GM12878 (cell line): ENCODE results near the gene GNAL. TPM values are rescaled to one million over a fixed set of nuclear protein-coding genes. Genes with fewer than 3 reads are reported as not detected.

Source experiments
- ATAC-seq: fragments of 200-7000 bp; cut with Tn5 transposase; 3 replicates; pipeline ENCODE4 v1.9.1; 2020; ENCODE audit warnings: mild to moderate bottlenecking, moderate library complexity
- BruUV-seq: library from RNA; stranded (reverse); fragments of 400-500 nt; replicated peaks from 2 replicates; lab custom pipeline; 2021; lab: Mats Ljungman, UMichigan
- CTCF ChIA-PET: fragments of 300-600 bp; sonication (Branson Sonifier 250); formaldehyde crosslinking; extraction: SDS; loops from one replicate; lab custom pipeline; 2021; ENCODE audit warnings: inconsistent platforms; lab: Yijun Ruan, JAX
- POLR2A ChIA-PET: fragments of 350-600 bp; formaldehyde crosslinking; extraction: SDS; loops from one replicate; lab custom pipeline; 2021; ENCODE audit warnings: inconsistent platforms; lab: Charles Lee
- RAD21 ChIA-PET: fragments of 300-600 bp; sonication (Branson Sonifier 250); formaldehyde crosslinking; loops from one replicate; lab custom pipeline; 2023; ENCODE audit warnings: antibody characterized with exemption; ENCODE audit not compliant: unreplicated experiment; lab: Charles Lee
- SMC1A ChIA-PET: fragments of 300-600 bp; sonication (Branson Sonifier 250); formaldehyde crosslinking; loops from one replicate; lab custom pipeline; 2023; ENCODE audit not compliant: unreplicated experiment, uncharacterized antibody; lab: Charles Lee
- DNase-seq: peaks from one replicate; pipeline ENCODE4 v3.0.0-alpha.2; 2011; ENCODE audit warnings: low read depth, low spot score
- FAIRE-seq: peaks from 3 replicates; lab custom pipeline; 2011; peaks lifted over from hg19 to GRCh38; lab: Jason Lieb, UNC
- H2AFZ ChIP-seq: 2 replicates; pipeline ENCODE4 v1.6.0; 2011; ENCODE audit warnings: low read depth, low read length, control low read depth; ENCODE audit not compliant: control insufficient read depth
- H3K27ac ChIP-seq: 2 replicates; pipeline ENCODE4 v1.5.1; 2011; ENCODE audit warnings: control low read depth; ENCODE audit not compliant: control insufficient read depth, insufficient read depth
- H3K27me3 ChIP-seq, 2 experiments: replicated peaks in 1 of 2; 2 replicates each; pipeline versions ENCODE4 v1.6.0 to v1.6.1; 2011; ENCODE audit warnings: low read length in 1 of 2; ENCODE audit not compliant: control insufficient read depth in 2 of 2, insufficient read depth in 2 of 2
- H3K36me3 ChIP-seq, 2 experiments: 2 replicates each; pipeline ENCODE4 v1.5.1; 2011; ENCODE audit warnings: low read length in 1 of 2; ENCODE audit not compliant: control insufficient read depth in 2 of 2, insufficient read depth in 2 of 2
- H3K4me1 ChIP-seq: 2 replicates; pipeline ENCODE4 v1.6.1; 2011; ENCODE audit warnings: mild to moderate bottlenecking, low read length, moderate library complexity, mixed read lengths; ENCODE audit not compliant: control insufficient read depth, insufficient read depth
- H3K4me2 ChIP-seq: 2 replicates; pipeline ENCODE4 v1.6.0; 2011; ENCODE audit warnings: control low read depth; ENCODE audit not compliant: control insufficient read depth, insufficient read depth
- H3K4me3 ChIP-seq: fragments of 200-600 bp; sonication (generic); 2 replicates; pipeline ENCODE4 v1.5.1; 2016
- H3K79me2 ChIP-seq: 2 replicates; pipeline ENCODE4 v1.6.0; 2011; ENCODE audit warnings: low read length; ENCODE audit not compliant: control insufficient read depth, insufficient read depth
- H3K9ac ChIP-seq: 2 replicates; pipeline ENCODE4 v1.8.0; 2011; ENCODE audit warnings: low read length, control low read depth, mixed read lengths; ENCODE audit not compliant: control insufficient read depth, insufficient read depth
- H3K9me3 ChIP-seq: replicated peaks from 3 replicates; pipeline ENCODE4 v1.5.1; 2011; ENCODE audit warnings: mild to moderate bottlenecking, low read length; ENCODE audit not compliant: control insufficient read depth, insufficient read depth
- H4K20me1 ChIP-seq: 2 replicates; pipeline ENCODE4 v1.6.0; 2011; ENCODE audit not compliant: control insufficient read depth, insufficient read depth
- BCL11A ChIP-seq: IDR thresholded peaks from 2 replicates; pipeline ENCODE4 v1.6.1; 2011; ENCODE audit warnings: low read depth, low read length
- BCL3 ChIP-seq: IDR thresholded peaks from 2 replicates; pipeline ENCODE4 v1.6.1; 2011; ENCODE audit warnings: borderline replicate concordance, low read depth, mild to moderate bottlenecking, moderate library complexity, low read length; ENCODE audit not compliant: insufficient read depth, poor library complexity, severe bottlenecking
- BHLHE40 ChIP-seq, 2 experiments: fragments of 450-650 bp in 1 of 2; IDR thresholded peaks; 2 replicates each; pipeline ENCODE4 v1.6.1; 2011 to 2017; ENCODE audit warnings: low read depth in 2 of 2, borderline replicate concordance in 1 of 2, improper control_type of control experiment in 1 of 2, low read length in 1 of 2, mild to moderate bottlenecking in 1 of 2
- CEBPB ChIP-seq, 2 experiments: fragments of 150-350 bp in 1 of 2; IDR thresholded peaks; 2 replicates each; pipeline ENCODE4 v1.6.1; 2012 to 2014; ENCODE audit warnings: low read depth in 2 of 2, low read length in 2 of 2, borderline replicate concordance in 1 of 2, inconsistent platforms in 1 of 2
- CHD4 ChIP-seq: fragments of 200-600 bp; sonication (generic); IDR thresholded peaks from 2 replicates; pipeline ENCODE4 v1.6.1; 2016; ENCODE audit warnings: mild to moderate bottlenecking
- MAX ChIP-seq: IDR thresholded peaks from 2 replicates; pipeline ENCODE4 v1.6.1; 2012; ENCODE audit warnings: low read depth, low read length, improper control_type of control experiment
- MYB ChIP-seq: fragments of 150-350 bp; IDR thresholded peaks from 2 replicates; pipeline ENCODE4 v1.6.1; 2014; ENCODE audit warnings: mild to moderate bottlenecking, low read depth, low read length, borderline replicate concordance
- NFYB ChIP-seq: IDR thresholded peaks from 2 replicates; pipeline ENCODE4 v1.6.1; 2011; ENCODE audit warnings: low read depth, mild to moderate bottlenecking, low read length, improper control_type of control experiment, moderate library complexity; ENCODE audit not compliant: insufficient read depth
- NR2C1 ChIP-seq: fragments of 450-650 bp; IDR thresholded peaks from 2 replicates; pipeline ENCODE4 v1.6.1; 2017; ENCODE audit warnings: antibody characterized with exemption, mild to moderate bottlenecking, moderate library complexity
- POLR2A ChIP-seq: IDR thresholded peaks from 2 replicates; pipeline ENCODE4 v1.6.1; 2011; ENCODE audit warnings: low read depth, mild to moderate bottlenecking, low read length
- PRDM15 ChIP-seq: fragments of 450-650 bp; formaldehyde crosslinking; IDR thresholded peaks from 2 replicates; pipeline ENCODE4 v1.4.0; 2020; ENCODE audit warnings: mild to moderate bottlenecking, moderate library complexity
- RELB ChIP-seq: fragments of 450-650 bp; IDR thresholded peaks from 2 replicates; pipeline ENCODE4 v1.6.1; 2017; ENCODE audit warnings: low read depth, mild to moderate bottlenecking, moderate library complexity
- SMAD5 ChIP-seq: IDR thresholded peaks from 2 replicates; pipeline ENCODE4 v1.6.1; 2016; ENCODE audit warnings: antibody characterized with exemption, low read depth
- STAT3 ChIP-seq: IDR thresholded peaks from 2 replicates; pipeline ENCODE4 v1.6.1; 2011; ENCODE audit warnings: low read depth, low read length, improper control_type of control experiment
- WGBS: methylation state at CpG from one replicate; pipeline ENCODE4 v1.1.6; 2016; ENCODE audit warnings: low lambda C conversion rate; ENCODE audit not compliant: insufficient replicate concordance, insufficient coverage; ENCODE audit errors: missing lambda C conversion rate; 5-methylcytosine and 5-hydroxymethylcytosine counted together
- in situ Hi-C: fragments of 300-500 bp; cut with MboI; formaldehyde crosslinking; loops from 9 replicates; pipeline ENCODE4 v1.14.3; 2018; ENCODE audit warnings: mixed read lengths
- intact Hi-C: fragments of 100-400 bp; cut with micrococcal nuclease; formaldehyde crosslinking; loops from one replicate; pipeline ENCODE4 v1.14.2; 2022; ENCODE audit not compliant: unreplicated experiment
- polyA plus RNA-seq, 11 experiments: library from polyadenylated mRNA; depleted of rRNA in 4 of 11; unstranded in 6 of 11; stranded (reverse) in 5 of 11; fragments of >200 nt; fragmentation: Nextera tagmentation in 4 of 11; fragmentation: Illumina TruSeq in 1 of 11; extraction: Ambion mirVana in 4 of 11; extraction: Trizol in 1 of 11; gene quantifications; 1 replicate in 1 of 11; 2 replicates in 10 of 11; pipeline versions ENCODE4 v1.2.1 to v1.2.3, GENCODE V29; 2011 to 2016; ENCODE audit warnings: inconsistent platforms in 2 of 11, missing spikeins in 2 of 11, low read depth in 1 of 11
- total RNA-seq, 4 experiments: library from RNA; depleted of rRNA in 3 of 4; stranded (reverse); fragments of >200 nt in 3 of 4; fragmentation: Illumina TruSeq in 1 of 4; extraction: Trizol in 1 of 4; gene quantifications; 2 replicates each; pipeline versions ENCODE4 v1.2.1 to v1.2.3, GENCODE V29; 2013 to 2021

GNAL gene
- total and polyA plus RNA-seq, 10 of the 15 experiments (the other 5 are each of a cell fraction or from before 2014, with no cell fraction given), result 0.02 to 0.39 (median 0.05) TPM; not detected in 5

- TF ChIP-seq CEBPB (IDR thresholded peaks at IDR 0.05; ENCODE audit: borderline replicate concordance in 1 of 2, low read depth in 2 of 2, low read length in 2 of 2) (no peak), RELB (no peak), STAT3 (no peak)
These were observed 44.0 kb downstream of the GNAL start (continued) for GRCh38 chr18:11733031-11733430.

- POLR2A ChIA-PET, result no interaction called here
- SMC1A ChIA-PET, result no interaction called here
- H3K4me1 ChIP-seq, result no peaks in the 10 kb centered on the region
- RAD21 ChIA-PET, result interaction anchor here (0.5 kb wide), 1 partner anchor 176 kb away, joined by 3 read pairs; no protein-coding TSS in a partner anchor
- no peak overlapping the region for H3K4me3 ChIP-seq
- no peak overlapping the region for H3K4me2 ChIP-seq
- in situ Hi-C loops (no loop called here), intact Hi-C loops (no loop called here)
- no peaks in the 10 kb centered on the region for H3K79me2 ChIP-seq
- H2AFZ ChIP-seq, result no peak overlapping the region
- no peaks in the 10 kb centered on the region for H3K36me3 ChIP-seq
- WGBS, result 6% methylated on average over 1 of the region's 1 CpG
- H3K9ac ChIP-seq, result no peak overlapping the region
- H3K27me3 ChIP-seq, result no peaks in the 10 kb centered on the region; a peak in 2 of 4 replicates
- no TSS peak for BruUV-seq
- DNase-seq (no peak), ATAC-seq (no peak)
- no peak for TF ChIP-seq PRDM15
- TF ChIP-seq CHD4, result no peak
- TF ChIP-seq SMAD5, result no peak
- no peak for TF ChIP-seq MAX
- TF ChIP-seq BCL11A, result no peak
- no peak for TF ChIP-seq POLR2A
- no peak for TF ChIP-seq MYB
- no peak for TF ChIP-seq BHLHE40 (IDR thresholded peaks at IDR 0.05; ENCODE audit: borderline replicate concordance in 1 of 2, low read depth in 2 of 2, low read length in 1 of 2)
- TF ChIP-seq NR2C1, result no peak
- TF ChIP-seq NFYB, result no peak
- no peak for TF ChIP-seq BCL3
- TF ChIP-seq, all 136 proteins: peak for 0
- CTCF ChIA-PET, result interaction anchor here (0.8 to 1.5 kb wide), 3 partner anchors 20 to 259 kb away, joined by 3 to 6 read pairs (median 3); no protein-coding TSS in a partner anchor
- Histone ChIP-seq H3K27ac (no peak overlapping the region), H4K20me1 (no peaks in the 10 kb centered on the region), H3K9me3 (no peaks in the 10 kb centered on the region)
- FAIRE-seq, result no peak
These were observed 47.6 kb downstream of the GNAL start for GRCh38 chr18:11736656-11737055.
